SKM-1 (cell line): Measurements from ENCODE around the gene VCX.
"Not testable (repeated sequence)": the region's sequence is repeated elsewhere in the genome, so short reads cannot be mapped to it uniquely, and the experiment has no call there.

Experiments used
- DNase-seq: peaks from one replicate; lab custom pipeline; 2025; ENCODE audit not compliant: unreplicated experiment; lab: John Stamatoyannopoulos, UW

VCX gene

GRCh38 chrX:7842871-7843270 lies at the start of gene VCX:
TSS of gene VCX (plus strand) at chrX:7843171. CDS start at chrX:7843204, 33 bp downstream.
- not testable (repeated sequence) for DNase-seq

GRCh38 chrX:7798327-7798726 lies 44.6 kb upstream of the VCX start:
- DNase-seq = no peak

- no peak for DNase-seq
Observed at GRCh38 chrX:7801711-7802110, 41.3 kb upstream of the VCX start.

- no peak for DNase-seq
Observed at GRCh38 chrX:7815166-7815805, 27.7 kb upstream of the VCX start.

GRCh38 chrX:7828594-7828993 lies 14.4 kb upstream of the VCX start:
- DNase-seq = no peak

GRCh38 chrX:7841084-7841805 lies 1.7 kb upstream of the VCX start:
- no peak for DNase-seq

- DNase-seq = no peak
Observed at GRCh38 chrX:7852166-7852565, 9.2 kb downstream of the VCX start.

- no peak for DNase-seq
Observed at GRCh38 chrX:7872042-7872441, 29.1 kb downstream of the VCX start.

- DNase-seq = no peak
Observed at GRCh38 chrX:7876957-7877356, 34.0 kb downstream of the VCX start.

GRCh38 chrX:7889135-7889534 lies 46.2 kb downstream of the VCX start:
- no peak for DNase-seq

GRCh38 chrX:7889680-7890079 lies 46.7 kb downstream of the VCX start:
- DNase-seq = no peak

GRCh38 chrX:7891928-7892327 lies 49.0 kb downstream of the VCX start:
- no peak for DNase-seq
